Kidney epithelial cell (primary cell): ENCODE results near the gene SLC25A29. TPM values are rescaled to one million over a fixed set of nuclear protein-coding genes. Genes with fewer than 3 reads are reported as not detected.

Source experiments
- DNase-seq: peaks from one replicate; pipeline ENCODE4 v3.0.0-alpha.2; 2010; ENCODE audit warnings: low read depth
- H3K27me3 ChIP-seq: 2 replicates; pipeline ENCODE4 v1.6.0; 2011; ENCODE audit warnings: low read length; ENCODE audit not compliant: control insufficient read depth, insufficient read depth
- H3K36me3 ChIP-seq: 2 replicates; pipeline ENCODE4 v1.5.1; 2011; ENCODE audit warnings: low read length; ENCODE audit not compliant: control insufficient read depth, insufficient read depth
- H3K4me3 ChIP-seq: 2 replicates; pipeline ENCODE4 v1.5.1; 2011; ENCODE audit warnings: low read depth, mild to moderate bottlenecking, control low read depth, low read length
- total RNA-seq: library from RNA; depleted of rRNA; stranded (reverse); fragments of >200 nt; gene quantifications from 2 replicates; pipeline ENCODE4 v1.2.3, GENCODE V29; 2015
- TF ChIP-seq, protein P1 (sequence below): IDR thresholded peaks from 2 replicates; pipeline ENCODE4 v1.5.1; 2011; ENCODE audit warnings: mild to moderate bottlenecking, moderate library complexity, low read length, control low read depth, inconsistent platforms; ENCODE audit not compliant: insufficient read depth, poor library complexity, severe bottlenecking

The SLC25A29 gene
- total RNA-seq, 1 donor from 2014 or later = 93.7 TPM

DNA sequence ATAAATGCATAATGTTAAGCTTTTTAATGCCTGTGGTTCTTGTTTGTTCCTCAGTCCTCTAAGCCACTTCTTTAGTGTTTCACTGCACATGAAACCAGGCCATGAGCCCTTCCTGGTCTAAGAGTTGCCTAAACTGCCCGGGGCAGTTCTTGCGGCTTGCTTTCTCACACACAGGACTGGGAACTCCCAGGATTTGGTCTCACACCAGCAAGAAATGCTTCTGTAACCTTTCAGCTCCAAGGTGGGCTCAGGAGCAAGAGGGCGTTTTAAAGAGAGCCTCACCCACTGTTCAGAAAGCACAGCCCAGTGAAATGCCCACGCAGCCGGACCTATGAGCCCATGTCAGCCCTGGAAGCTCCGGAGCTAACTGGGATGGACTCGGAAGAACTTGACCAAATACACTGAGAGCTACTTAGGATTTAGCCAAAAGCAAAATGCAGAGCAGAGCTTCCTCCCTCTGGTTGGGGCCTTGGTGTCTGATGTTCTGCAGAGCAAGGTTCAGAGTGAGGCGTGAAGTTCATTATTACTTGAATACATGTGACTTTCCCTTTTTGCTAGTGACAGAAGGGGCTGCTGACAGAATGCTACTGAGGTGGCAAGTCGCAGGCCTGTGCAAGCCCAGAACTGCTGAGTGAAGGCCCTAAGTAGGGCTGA, 23.4 kb downstream of the SLC25A29 start:
- TF ChIP-seq, protein P1, sequence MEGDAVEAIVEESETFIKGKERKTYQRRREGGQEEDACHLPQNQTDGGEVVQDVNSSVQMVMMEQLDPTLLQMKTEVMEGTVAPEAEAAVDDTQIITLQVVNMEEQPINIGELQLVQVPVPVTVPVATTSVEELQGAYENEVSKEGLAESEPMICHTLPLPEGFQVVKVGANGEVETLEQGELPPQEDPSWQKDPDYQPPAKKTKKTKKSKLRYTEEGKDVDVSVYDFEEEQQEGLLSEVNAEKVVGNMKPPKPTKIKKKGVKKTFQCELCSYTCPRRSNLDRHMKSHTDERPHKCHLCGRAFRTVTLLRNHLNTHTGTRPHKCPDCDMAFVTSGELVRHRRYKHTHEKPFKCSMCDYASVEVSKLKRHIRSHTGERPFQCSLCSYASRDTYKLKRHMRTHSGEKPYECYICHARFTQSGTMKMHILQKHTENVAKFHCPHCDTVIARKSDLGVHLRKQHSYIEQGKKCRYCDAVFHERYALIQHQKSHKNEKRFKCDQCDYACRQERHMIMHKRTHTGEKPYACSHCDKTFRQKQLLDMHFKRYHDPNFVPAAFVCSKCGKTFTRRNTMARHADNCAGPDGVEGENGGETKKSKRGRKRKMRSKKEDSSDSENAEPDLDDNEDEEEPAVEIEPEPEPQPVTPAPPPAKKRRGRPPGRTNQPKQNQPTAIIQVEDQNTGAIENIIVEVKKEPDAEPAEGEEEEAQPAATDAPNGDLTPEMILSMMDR = no peak
- Histone ChIP-seq H3K36me3 (no peaks in the 10 kb centered on the region), H3K27me3 (no peaks in the 10 kb centered on the region), H3K4me3 (no peak overlapping the region)
- DNase-seq = no peak

DNA sequence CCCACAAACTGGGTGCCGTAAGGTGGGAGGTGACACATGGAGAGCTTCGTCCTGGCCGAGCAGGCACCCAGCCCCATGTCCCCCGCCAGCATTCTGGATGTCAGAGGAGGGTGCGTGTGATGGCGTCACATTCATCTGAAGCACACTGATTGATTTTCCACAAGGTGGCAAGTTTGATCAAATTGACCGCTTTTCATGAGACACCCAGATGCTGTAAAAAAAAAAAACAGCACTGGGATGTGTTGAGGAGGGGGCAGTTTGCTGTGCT, 24.2 kb downstream of the SLC25A29 start:
- Histone ChIP-seq H3K36me3 (no peaks in the 10 kb centered on the region), H3K4me3 (no peak overlapping the region), H3K27me3 (no peaks in the 10 kb centered on the region)
- DNase-seq = no peak
- TF ChIP-seq, protein P1 = no peak

DNA sequence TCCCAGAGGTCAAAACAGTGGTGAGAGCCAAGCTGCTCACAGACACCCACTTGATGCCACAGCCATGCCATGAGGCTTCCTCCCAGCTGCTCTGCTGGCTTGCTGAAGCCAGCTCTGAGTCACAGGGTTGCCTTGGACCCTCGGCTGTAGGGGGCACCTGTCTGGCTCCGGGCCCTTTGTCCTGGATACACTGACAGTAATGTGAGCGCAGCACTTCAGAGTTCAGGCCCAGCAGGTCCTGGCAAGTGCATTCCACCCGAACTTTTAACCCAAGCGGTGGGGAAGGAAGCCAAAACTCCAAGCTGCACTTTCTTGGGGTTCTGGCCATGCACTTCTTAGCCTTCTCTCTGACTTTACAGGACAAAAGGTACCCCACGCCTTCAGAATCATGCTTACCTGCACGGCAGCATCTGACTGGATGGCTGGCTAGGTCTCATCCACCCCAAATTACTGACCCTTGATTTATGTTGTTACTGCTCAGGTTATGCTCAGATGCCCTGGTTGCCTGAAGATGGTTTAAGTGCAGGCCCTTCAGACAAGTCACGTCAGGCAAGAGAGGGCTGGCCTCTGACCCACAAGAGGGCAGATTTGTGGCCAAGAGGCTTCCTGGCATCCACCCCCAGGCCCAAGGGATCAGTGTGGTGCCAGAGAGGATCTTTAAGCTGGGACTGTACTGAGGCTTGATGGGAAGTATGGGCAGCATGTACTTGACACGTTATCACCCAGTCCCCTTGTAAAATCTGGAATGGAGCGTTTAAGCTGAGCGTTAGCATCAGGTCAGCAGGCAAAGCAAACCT, 24.8 kb downstream of the SLC25A29 start:
- no peaks in the 10 kb centered on the region for H3K27me3 ChIP-seq
- no peaks in the 10 kb centered on the region for H3K36me3 ChIP-seq
- DNase-seq = no peak
- H3K4me3 ChIP-seq = no peak overlapping the region
- TF ChIP-seq, protein P1 = no peak

DNA sequence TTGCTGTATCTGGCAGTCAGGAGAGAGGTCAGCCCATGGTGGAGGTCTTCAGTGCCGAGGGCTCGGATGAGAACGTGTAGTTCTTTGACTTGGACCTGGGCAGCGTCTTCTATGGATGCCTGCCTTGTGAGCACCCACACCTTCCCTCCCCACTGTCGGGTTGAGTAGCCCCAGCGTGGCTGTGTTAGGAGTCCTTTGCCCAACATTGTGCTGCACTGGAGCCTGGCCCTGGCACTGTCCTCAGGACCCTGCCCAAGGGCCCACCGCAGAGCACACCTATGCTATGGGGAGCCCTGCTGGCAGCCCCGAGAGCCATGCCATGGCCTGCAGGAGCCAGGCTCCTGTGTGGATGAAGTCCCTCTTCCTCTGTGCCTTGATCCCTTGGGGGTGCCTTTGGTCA, 26.7 kb downstream of the SLC25A29 start:
- no peak overlapping the region for H3K4me3 ChIP-seq
- H3K27me3 ChIP-seq = no peaks in the 10 kb centered on the region
- TF ChIP-seq, protein P1 = no peak
- DNase-seq = no peak
- H3K36me3 ChIP-seq = no peaks in the 10 kb centered on the region

DNA sequence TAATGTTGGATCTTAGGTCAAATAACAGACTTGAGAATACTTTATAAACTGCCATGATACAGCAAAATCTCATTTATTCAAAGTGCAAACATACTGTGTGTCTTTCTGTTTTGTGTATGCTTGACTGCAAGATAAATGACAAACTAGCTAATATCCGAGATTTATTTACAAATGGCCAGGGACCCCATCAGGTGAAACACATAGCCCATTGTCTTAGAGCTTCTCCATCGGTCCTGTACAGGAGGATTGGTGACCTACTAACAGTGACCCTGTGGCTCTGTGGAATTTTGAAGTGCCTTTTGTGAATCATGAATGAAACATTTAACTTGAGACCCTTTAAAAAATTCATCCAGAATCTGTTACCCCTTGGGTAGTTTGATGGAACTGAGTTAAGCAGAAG, 27.1 kb downstream of the SLC25A29 start:
- TF ChIP-seq, protein P1 = no peak
- H3K4me3 ChIP-seq = no peak overlapping the region
- no peaks in the 10 kb centered on the region for H3K27me3 ChIP-seq
- H3K36me3 ChIP-seq = no peaks in the 10 kb centered on the region
- no peak for DNase-seq
